Left renal pelvis (tissue), 4 donors: ENCODE results near the gene BAIAP2L2. TPM values are rescaled to one million over a fixed set of nuclear protein-coding genes. Genes with fewer than 3 reads are reported as not detected.
"Not testable (repeated sequence)": the region's sequence is repeated elsewhere in the genome, so short reads cannot be mapped to it uniquely, and the experiment has no call there.

Source experiments
- DNase-seq, 4 donors: peaks; one replicate each; pipeline ENCODE4 v3.0.0-alpha.2; 2013; ENCODE audit warnings: low read depth in 4 of 4, low spot score in 3 of 4
- polyA plus RNA-seq, 4 donors: library from polyadenylated mRNA; unstranded; fragments of 120-200 nt; gene quantifications; one replicate each; pipeline ENCODE4 v1.2.1, GENCODE V29; 2013; ENCODE audit not compliant: insufficient read length in 4 of 4

BAIAP2L2 gene
- polyA plus RNA-seq, 4 donors = 1.3 to 8.4 (median 4.3) TPM

- no peak for DNase-seq
Measured at GRCh38 chr22:38129856-38130255, 19.4 kb upstream of the BAIAP2L2 start.

- no peak for DNase-seq
Measured at GRCh38 chr22:38129021-38129420, 18.5 kb upstream of the BAIAP2L2 start.

GRCh38 chr22:38127869-38128268, 17.4 kb upstream of the BAIAP2L2 start:
- DNase-seq = no peak

- DNase-seq = no peak
Measured at GRCh38 chr22:38126928-38127668, 16.6 kb upstream of the BAIAP2L2 start.

- no peak for DNase-seq
Measured at GRCh38 chr22:38125751-38126201, 15.3 kb upstream of the BAIAP2L2 start.

GRCh38 chr22:38125038-38125610, 14.6 kb upstream of the BAIAP2L2 start:
- no peak for DNase-seq

GRCh38 chr22:38124236-38124974, 13.9 kb upstream of the BAIAP2L2 start:
- DNase-seq = no peak

- DNase-seq = no peak
Measured at GRCh38 chr22:38122616-38123015, 12.1 kb upstream of the BAIAP2L2 start.

- no peak for DNase-seq
Measured at GRCh38 chr22:38120359-38121110, 10.1 kb upstream of the BAIAP2L2 start.

- DNase-seq = not testable (repeated sequence)
Measured at GRCh38 chr22:38118747-38119146, 8.3 kb upstream of the BAIAP2L2 start.

GRCh38 chr22:38118182-38118581, 7.7 kb upstream of the BAIAP2L2 start:
- DNase-seq = no peak

GRCh38 chr22:38117556-38117955, 7.1 kb upstream of the BAIAP2L2 start:
- DNase-seq = not testable (repeated sequence)

GRCh38 chr22:38115423-38116205, 5.1 kb upstream of the BAIAP2L2 start:
- DNase-seq = no peak

- peak in 1 of 4 donors; percentile 44 for DNase-seq
Measured at GRCh38 chr22:38114484-38115398, 4.3 kb upstream of the BAIAP2L2 start.

- DNase-seq = no peak
Measured at GRCh38 chr22:38112381-38112780, 1.9 kb upstream of the BAIAP2L2 start.

GRCh38 chr22:38111925-38112355, 1.5 kb upstream of the BAIAP2L2 start:
- no peak for DNase-seq

GRCh38 chr22:38110863-38111852, 674 bp upstream of the BAIAP2L2 start:
- DNase-seq = no peak
